Measurements from ENCODE around the gene SIGLEC5. TPM values are rescaled to one million over a fixed set of nuclear protein-coding genes. Genes with fewer than 3 reads are reported as not detected.

Gene SIGLEC5
- total RNA-seq, 2 donors from 2014 or later, result 0.52 TPM; not detected in 1

GRCh38 chr19:51592521-51592920 lies 37.7 kb downstream of the SIGLEC5 start:
- DNase-seq, result no peak
- no peaks in the 10 kb centered on the region for H3K27me3 ChIP-seq
- H3K4me1 ChIP-seq, result peaks cover 20% of the 10 kb centered on the region
- H3K36me3 ChIP-seq (replicated peaks in 1 of 2; ENCODE audit: insufficient read depth in 1 of 2, low read depth in 2 of 2), result no peaks in the 10 kb centered on the region
- no peak for ATAC-seq
- no peak overlapping the region for H3K4me3 ChIP-seq
- H3K27ac ChIP-seq, result no peak overlapping the region
- no peak for TF ChIP-seq POLR2A (IDR thresholded peaks at IDR 0.05)
- no peak for TF ChIP-seq CTCF (IDR thresholded peaks at IDR 0.05)
- WGBS, 2 donors, result 57 to 72% methylated on average over 1 of the region's 1 CpG
- peaks cover 0 to 9% (median 0%) of the 10 kb centered on the region in 3 donors for H3K9me3 ChIP-seq
- intact Hi-C loops (cut with DNase I), result loop anchor here (10.0 kb wide), 1 partner anchor 102 kb away; the partner anchor contains the start of gene SPACA6

DNA sequence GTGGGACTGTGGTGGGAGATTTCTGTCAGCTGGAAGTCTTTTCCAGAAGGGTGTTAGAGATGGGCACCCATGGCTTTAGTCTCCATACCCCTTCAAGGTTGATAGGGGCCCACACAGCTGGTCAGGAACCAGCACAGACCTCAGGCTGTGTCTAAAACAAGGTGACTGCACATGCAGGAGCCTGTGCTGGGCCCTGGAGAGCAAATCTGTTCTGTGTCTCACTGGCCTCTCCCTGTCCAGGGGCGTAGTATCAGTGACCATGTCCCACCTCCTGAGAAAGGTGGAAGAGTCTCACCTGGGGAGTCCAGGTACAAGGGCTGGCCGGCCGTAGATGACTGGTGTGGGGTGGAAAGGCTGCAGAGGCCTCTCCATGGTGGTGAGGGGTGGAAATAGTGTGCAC lies 39.8 kb downstream of the SIGLEC5 start:
- Histone ChIP-seq H3K27me3 (no peaks in the 10 kb centered on the region), H3K36me3 (replicated peaks in 1 of 2; ENCODE audit: insufficient read depth in 1 of 2, low read depth in 2 of 2) (no peaks in the 10 kb centered on the region), H3K4me3 (no peak overlapping the region), H3K4me1 (peaks cover 19% of the 10 kb centered on the region), H3K9me3 (peaks cover 0 to 21% (median 0%) of the 10 kb centered on the region in 3 donors), H3K27ac (no peak overlapping the region)
- 78 to 97% methylated on average over 3 of the region's 3 CpGs for WGBS, 2 donors
- TF ChIP-seq CTCF (IDR thresholded peaks at IDR 0.05) (no peak), POLR2A (IDR thresholded peaks at IDR 0.05) (no peak)
- no peak for ATAC-seq
- intact Hi-C loops (cut with DNase I), result loop anchor here (10.0 kb wide), 1 partner anchor 104 kb away; the partner anchor contains the start of gene SPACA6
- DNase-seq, result no peak

- no peaks in the 10 kb centered on the region for H3K36me3 ChIP-seq (replicated peaks in 1 of 2; ENCODE audit: insufficient read depth in 1 of 2, low read depth in 2 of 2)
- H3K27me3 ChIP-seq, result no peaks in the 10 kb centered on the region
- DNase-seq (no peak), ATAC-seq (no peak)
- 90 to 96% methylated on average over 2 of the region's 2 CpGs for whole genome bisulfite sequencing, 2 donors
- H3K27ac ChIP-seq, result no peak overlapping the region
- peaks cover 0 to 21% (median 0%) of the 10 kb centered on the region in 3 donors for H3K9me3 ChIP-seq
- intact Hi-C loops (cut with DNase I), result no loop called here
- TF ChIP-seq POLR2A (IDR thresholded peaks at IDR 0.05) (no peak), CTCF (IDR thresholded peaks at IDR 0.05) (no peak)
- no peak overlapping the region for H3K4me3 ChIP-seq
- peaks cover 10% of the 10 kb centered on the region for H3K4me1 ChIP-seq
These were observed 40.7 kb downstream of the SIGLEC5 start for GRCh38 chr19:51589511-51589910.

- ATAC-seq (no peak), DNase-seq (no peak)
- peaks cover 0 to 3% of the 10 kb centered on the region in 2 donors for H3K36me3 ChIP-seq (replicated peaks in 1 of 2; ENCODE audit: insufficient read depth in 1 of 2, low read depth in 2 of 2)
- intact Hi-C loops (cut with DNase I), result no loop called here
- H3K27ac ChIP-seq, result no peak overlapping the region
- no peak overlapping the region for H3K4me3 ChIP-seq
- H3K4me1 ChIP-seq, result no peaks in the 10 kb centered on the region
- peaks cover 0 to 21% (median 0%) of the 10 kb centered on the region in 3 donors for H3K9me3 ChIP-seq
- 96% methylated on average over 9 of the region's 9 CpGs for WGBS, 2 donors
- H3K27me3 ChIP-seq, result no peaks in the 10 kb centered on the region
- no peak for TF ChIP-seq POLR2A (IDR thresholded peaks at IDR 0.05)
- no peak for TF ChIP-seq CTCF (IDR thresholded peaks at IDR 0.05)
These were observed 42.7 kb downstream of the SIGLEC5 start for GRCh38 chr19:51587264-51588191.

All from body of pancreas (tissue), 4 donors.